Measurements from ENCODE around the gene PDE2A.

PDE2A gene

GRCh38 chr11:72678524-72678923, 4.3 kb upstream of the PDE2A start:
- Histone ChIP-seq H3K36me3 (ENCODE audit: control insufficient read depth, insufficient read depth, low read length) (no peaks in the 10 kb centered on the region), H3K4me3 (ENCODE audit: low read length) (no peak overlapping the region), H3K4me1 (ENCODE audit: control insufficient read depth, insufficient read depth, low read length) (no peaks in the 10 kb centered on the region), H3K9me3 (ENCODE audit: control insufficient read depth, low read length) (no peaks in the 10 kb centered on the region), H3K27me3 (ENCODE audit: control insufficient read depth, insufficient read depth, low read length) (peaks cover 68% of the 10 kb centered on the region), H3K9ac (ENCODE audit: low read length) (no peak overlapping the region)

GRCh38 chr11:72676861-72677341, 2.7 kb upstream of the PDE2A start:
- H3K4me3 ChIP-seq (ENCODE audit: low read length) = no peak overlapping the region
- no peaks in the 10 kb centered on the region for H3K9me3 ChIP-seq (ENCODE audit: control insufficient read depth, low read length)
- no peaks in the 10 kb centered on the region for H3K4me1 ChIP-seq (ENCODE audit: control insufficient read depth, insufficient read depth, low read length)
- no peak overlapping the region for H3K9ac ChIP-seq (ENCODE audit: low read length)
- H3K27me3 ChIP-seq (ENCODE audit: control insufficient read depth, insufficient read depth, low read length) = peaks cover 83% of the 10 kb centered on the region
- no peaks in the 10 kb centered on the region for H3K36me3 ChIP-seq (ENCODE audit: control insufficient read depth, insufficient read depth, low read length)

- Histone ChIP-seq H3K4me1 (ENCODE audit: control insufficient read depth, insufficient read depth, low read length) (no peaks in the 10 kb centered on the region), H3K4me3 (ENCODE audit: low read length) (no peak overlapping the region), H3K36me3 (ENCODE audit: control insufficient read depth, insufficient read depth, low read length) (no peaks in the 10 kb centered on the region), H3K9me3 (ENCODE audit: control insufficient read depth, low read length) (no peaks in the 10 kb centered on the region), H3K27me3 (ENCODE audit: control insufficient read depth, insufficient read depth, low read length) (peaks cover 93% of the 10 kb centered on the region), H3K9ac (ENCODE audit: low read length) (no peak overlapping the region)
These were observed 999 bp upstream of the PDE2A start for GRCh38 chr11:72675221-72675620.

GRCh38 chr11:72673284-72673942, 809 bp downstream of the PDE2A start:
- Histone ChIP-seq H3K4me3 (ENCODE audit: low read length) (no peak overlapping the region), H3K27me3 (ENCODE audit: control insufficient read depth, insufficient read depth, low read length) (peaks cover 75% of the 10 kb centered on the region), H3K4me1 (ENCODE audit: control insufficient read depth, insufficient read depth, low read length) (no peaks in the 10 kb centered on the region), H3K9me3 (ENCODE audit: control insufficient read depth, low read length) (no peaks in the 10 kb centered on the region), H3K36me3 (ENCODE audit: control insufficient read depth, insufficient read depth, low read length) (no peaks in the 10 kb centered on the region), H3K9ac (ENCODE audit: low read length) (no peak overlapping the region)

GRCh38 chr11:72672597-72673238, 1.5 kb downstream of the PDE2A start:
- Histone ChIP-seq H3K9ac (ENCODE audit: low read length) (no peak overlapping the region), H3K4me1 (ENCODE audit: control insufficient read depth, insufficient read depth, low read length) (no peaks in the 10 kb centered on the region), H3K4me3 (ENCODE audit: low read length) (no peak overlapping the region), H3K9me3 (ENCODE audit: control insufficient read depth, low read length) (no peaks in the 10 kb centered on the region), H3K36me3 (ENCODE audit: control insufficient read depth, insufficient read depth, low read length) (no peaks in the 10 kb centered on the region), H3K27me3 (ENCODE audit: control insufficient read depth, insufficient read depth, low read length) (peaks cover 68% of the 10 kb centered on the region)

- Histone ChIP-seq H3K9me3 (ENCODE audit: control insufficient read depth, low read length) (no peaks in the 10 kb centered on the region), H3K9ac (ENCODE audit: low read length) (no peak overlapping the region), H3K4me3 (ENCODE audit: low read length) (no peak overlapping the region), H3K27me3 (ENCODE audit: control insufficient read depth, insufficient read depth, low read length) (peaks cover 56% of the 10 kb centered on the region), H3K4me1 (ENCODE audit: control insufficient read depth, insufficient read depth, low read length) (no peaks in the 10 kb centered on the region), H3K36me3 (ENCODE audit: control insufficient read depth, insufficient read depth, low read length) (no peaks in the 10 kb centered on the region)
These were observed 2.8 kb downstream of the PDE2A start for GRCh38 chr11:72671152-72672099.

GRCh38 chr11:72670041-72670440, 4.2 kb downstream of the PDE2A start:
- Histone ChIP-seq H3K4me1 (ENCODE audit: control insufficient read depth, insufficient read depth, low read length) (no peaks in the 10 kb centered on the region), H3K9ac (ENCODE audit: low read length) (no peak overlapping the region), H3K4me3 (ENCODE audit: low read length) (no peak overlapping the region), H3K36me3 (ENCODE audit: control insufficient read depth, insufficient read depth, low read length) (no peaks in the 10 kb centered on the region), H3K27me3 (ENCODE audit: control insufficient read depth, insufficient read depth, low read length) (peaks cover 42% of the 10 kb centered on the region), H3K9me3 (ENCODE audit: control insufficient read depth, low read length) (no peaks in the 10 kb centered on the region)

GRCh38 chr11:72669527-72669926, 4.7 kb downstream of the PDE2A start:
- Histone ChIP-seq H3K4me3 (ENCODE audit: low read length) (no peak overlapping the region), H3K36me3 (ENCODE audit: control insufficient read depth, insufficient read depth, low read length) (no peaks in the 10 kb centered on the region), H3K9ac (ENCODE audit: low read length) (no peak overlapping the region), H3K9me3 (ENCODE audit: control insufficient read depth, low read length) (no peaks in the 10 kb centered on the region), H3K4me1 (ENCODE audit: control insufficient read depth, insufficient read depth, low read length) (no peaks in the 10 kb centered on the region), H3K27me3 (ENCODE audit: control insufficient read depth, insufficient read depth, low read length) (peaks cover 37% of the 10 kb centered on the region)

GRCh38 chr11:72668629-72669347, 5.4 kb downstream of the PDE2A start:
- Histone ChIP-seq H3K4me1 (ENCODE audit: control insufficient read depth, insufficient read depth, low read length) (no peaks in the 10 kb centered on the region), H3K9me3 (ENCODE audit: control insufficient read depth, low read length) (no peaks in the 10 kb centered on the region), H3K4me3 (ENCODE audit: low read length) (no peak overlapping the region), H3K9ac (ENCODE audit: low read length) (no peak overlapping the region), H3K36me3 (ENCODE audit: control insufficient read depth, insufficient read depth, low read length) (no peaks in the 10 kb centered on the region), H3K27me3 (ENCODE audit: control insufficient read depth, insufficient read depth, low read length) (peaks cover 29% of the 10 kb centered on the region)

- H3K9me3 ChIP-seq (ENCODE audit: control insufficient read depth, low read length) = no peaks in the 10 kb centered on the region
- H3K27me3 ChIP-seq (ENCODE audit: control insufficient read depth, insufficient read depth, low read length) = peaks cover 11% of the 10 kb centered on the region
- no peaks in the 10 kb centered on the region for H3K4me1 ChIP-seq (ENCODE audit: control insufficient read depth, insufficient read depth, low read length)
- no peak overlapping the region for H3K4me3 ChIP-seq (ENCODE audit: low read length)
- H3K36me3 ChIP-seq (ENCODE audit: control insufficient read depth, insufficient read depth, low read length) = no peaks in the 10 kb centered on the region
- no peak overlapping the region for H3K9ac ChIP-seq (ENCODE audit: low read length)
These were observed 8.2 kb downstream of the PDE2A start for GRCh38 chr11:72665911-72666472.

GRCh38 chr11:72662036-72662435, 12.2 kb downstream of the PDE2A start:
- Histone ChIP-seq H3K9ac (ENCODE audit: low read length) (no peak overlapping the region), H3K4me3 (ENCODE audit: low read length) (no peak overlapping the region), H3K4me1 (ENCODE audit: control insufficient read depth, insufficient read depth, low read length) (no peaks in the 10 kb centered on the region), H3K9me3 (ENCODE audit: control insufficient read depth, low read length) (no peaks in the 10 kb centered on the region), H3K36me3 (ENCODE audit: control insufficient read depth, insufficient read depth, low read length) (no peaks in the 10 kb centered on the region), H3K27me3 (ENCODE audit: control insufficient read depth, insufficient read depth, low read length) (peaks cover 5% of the 10 kb centered on the region)

Measured in mucosa of stomach (tissue), 1 donor.